HG02763 (cell line): ENCODE data around the gene INF2.
A peak's percentile ranks its signal among the peaks of the same experiment; 100 is the strongest.

Experiments used
- ATAC-seq: cut with Tn5 transposase; IDR thresholded peaks from one replicate; pipeline ENCODE4 v1.9.1; 2021; ENCODE audit warnings: mild to moderate bottlenecking, moderate library complexity; ENCODE audit not compliant: unreplicated experiment

INF2 gene

GRCh38 chr14:104673481-104673880 lies 15.9 kb upstream of the INF2 start:
- no peak for ATAC-seq

GRCh38 chr14:104675447-104675846 lies 14.0 kb upstream of the INF2 start:
- no peak for ATAC-seq

GRCh38 chr14:104676130-104676693 lies 13.2 kb upstream of the INF2 start:
- ATAC-seq = no peak

- ATAC-seq = peak; percentile 19
These were observed 12.5 kb upstream of the INF2 start for GRCh38 chr14:104676694-104677511.

- peak; percentile 34 for ATAC-seq
These were observed 11.7 kb upstream of the INF2 start for GRCh38 chr14:104677512-104678332.

GRCh38 chr14:104678346-104678745 lies 11.1 kb upstream of the INF2 start:
- peak; percentile 3 for ATAC-seq

- no peak for ATAC-seq
These were observed 10.3 kb upstream of the INF2 start for GRCh38 chr14:104678901-104679705.

- ATAC-seq = no peak
These were observed 9.2 kb upstream of the INF2 start for GRCh38 chr14:104680056-104680805.

- no peak for ATAC-seq
These were observed 8.4 kb upstream of the INF2 start for GRCh38 chr14:104680806-104681688.

GRCh38 chr14:104681689-104682074 lies 7.7 kb upstream of the INF2 start:
- no peak for ATAC-seq

GRCh38 chr14:104682107-104682593 lies 7.3 kb upstream of the INF2 start:
- no peak for ATAC-seq

GRCh38 chr14:104683653-104684448 lies 5.6 kb upstream of the INF2 start:
- ATAC-seq = no peak

GRCh38 chr14:104684449-104684821 lies 5.0 kb upstream of the INF2 start:
- ATAC-seq = no peak

- no peak for ATAC-seq
These were observed 4.0 kb upstream of the INF2 start for GRCh38 chr14:104685216-104685997.

- no peak for ATAC-seq
These were observed 3.3 kb upstream of the INF2 start for GRCh38 chr14:104685998-104686610.

- ATAC-seq = no peak
These were observed 2.5 kb upstream of the INF2 start for GRCh38 chr14:104686624-104687517.
